ENCODE results near the gene PACRG. TPM values are rescaled to one million over a fixed set of nuclear protein-coding genes. Genes with fewer than 3 reads are reported as not detected.

PACRG gene
- total and polyA plus RNA-seq, 2 donors from 2014 or later: 7.4 to 20.0 TPM

DNA sequence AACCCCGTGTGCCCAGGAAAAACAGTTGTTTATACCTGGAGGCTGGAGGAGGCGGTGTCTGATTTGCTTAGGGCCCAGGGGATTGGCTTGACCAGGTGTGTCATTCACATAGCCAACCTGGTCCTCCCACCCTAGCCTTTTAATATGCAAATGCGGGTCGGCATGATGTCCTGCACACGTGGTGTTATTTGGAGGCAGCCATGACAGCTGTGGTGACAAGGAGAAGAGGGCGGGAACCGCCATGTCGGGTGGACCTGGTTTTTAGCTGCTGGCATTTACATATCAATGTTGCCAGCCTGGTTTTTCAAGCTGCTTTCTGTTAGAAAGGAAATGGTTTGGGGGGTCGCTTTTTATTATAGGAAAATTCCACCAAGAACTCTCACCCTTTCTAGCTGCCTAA, 395.3 kb downstream of the PACRG start:
- no peak for FAIRE-seq
- no peak for TF ChIP-seq CTCF (IDR thresholded peaks at IDR 0.05; ENCODE audit: borderline replicate concordance, extremely low read depth, insufficient read depth)

DNA sequence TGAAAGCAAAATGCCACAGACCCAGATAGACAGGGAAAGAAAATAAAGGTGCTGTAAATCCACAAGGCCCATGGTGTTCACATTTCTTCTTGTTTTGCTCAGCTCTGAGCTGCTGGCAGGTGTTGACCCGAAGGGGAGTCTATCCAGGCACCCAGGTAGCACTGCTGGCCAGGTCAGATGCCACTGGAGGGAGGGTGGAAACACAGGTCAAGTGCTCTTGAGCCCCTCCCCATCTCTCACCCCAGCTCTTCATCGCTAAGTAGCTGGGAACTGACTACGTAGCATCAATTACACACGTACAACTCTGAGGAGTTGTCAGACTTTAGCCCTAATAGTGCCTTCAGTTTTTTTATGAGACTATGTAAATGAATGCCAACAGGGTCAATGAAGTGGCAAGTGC, 399.0 kb downstream of the PACRG start:
- no peak for FAIRE-seq
- H3K4me3 ChIP-seq (ENCODE audit: low read length in 3 of 3): no peak overlapping the region
- no peaks in the 10 kb centered on the region for H3K9me3 ChIP-seq (ENCODE audit: control insufficient read depth in 2 of 3, insufficient read depth in 1 of 3, low read length in 3 of 3)
- H3K9ac ChIP-seq (ENCODE audit: low read length in 3 of 3): no peak overlapping the region
- H3K27me3 ChIP-seq (ENCODE audit: control insufficient read depth, insufficient read depth, low read length): no peaks in the 10 kb centered on the region
- no peak overlapping the region for H3K27ac ChIP-seq (ENCODE audit: low read depth in 2 of 2, low read length in 2 of 2)
- peak in 1 of 5 donors; percentile 4 for DNase-seq
- no peaks in the 10 kb centered on the region for H3K36me3 ChIP-seq (ENCODE audit: control insufficient read depth in 2 of 3, insufficient read depth in 3 of 3, low read length in 3 of 3)
- no peak for TF ChIP-seq CTCF (IDR thresholded peaks at IDR 0.05; ENCODE audit: borderline replicate concordance, extremely low read depth, insufficient read depth)
- intact Hi-C loops (cut with DNase I): no loop called here
- H3K4me1 ChIP-seq (ENCODE audit: control insufficient read depth in 2 of 3, insufficient read depth in 2 of 3, low read depth in 1 of 3, low read length in 3 of 3): no peaks in the 10 kb centered on the region

More for the DNA sequence above, 395.3 kb downstream of the PACRG start:
- no peak overlapping the region for H3K9ac ChIP-seq (ENCODE audit: low read length in 3 of 3)
- H3K27me3 ChIP-seq (ENCODE audit: control insufficient read depth, insufficient read depth, low read length): no peaks in the 10 kb centered on the region
- no peak overlapping the region for H3K27ac ChIP-seq (ENCODE audit: low read depth in 2 of 2, low read length in 2 of 2)
- DNase-seq: no peak
- intact Hi-C loops (cut with DNase I): no loop called here
- H3K36me3 ChIP-seq (ENCODE audit: control insufficient read depth in 2 of 3, insufficient read depth in 3 of 3, low read length in 3 of 3): no peaks in the 10 kb centered on the region
- H3K4me1 ChIP-seq (ENCODE audit: control insufficient read depth in 2 of 3, insufficient read depth in 2 of 3, low read depth in 1 of 3, low read length in 3 of 3): no peaks in the 10 kb centered on the region
- H3K9me3 ChIP-seq (ENCODE audit: control insufficient read depth in 2 of 3, insufficient read depth in 1 of 3, low read length in 3 of 3): no peaks in the 10 kb centered on the region
- H3K4me3 ChIP-seq (ENCODE audit: low read length in 3 of 3): no peak overlapping the region

DNA sequence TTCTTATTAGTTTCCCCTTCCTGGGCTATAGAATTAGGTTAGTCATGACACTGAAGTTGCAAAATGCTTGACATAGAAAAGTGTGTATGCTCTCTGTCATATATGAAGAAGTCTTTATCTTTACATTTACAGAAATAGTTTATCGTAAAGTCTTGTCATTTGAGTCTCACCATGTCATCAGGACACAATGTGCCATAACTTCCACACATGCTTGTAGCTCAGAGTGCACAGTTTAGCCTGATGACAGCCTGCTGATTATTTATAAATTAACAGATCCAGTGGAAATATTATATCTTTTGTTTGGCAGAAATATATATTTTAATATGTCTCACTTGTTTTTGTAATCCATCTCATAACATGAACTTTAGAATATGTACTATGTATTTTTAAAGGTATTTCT, 399.8 kb downstream of the PACRG start:
- Histone ChIP-seq H3K36me3 (ENCODE audit: control insufficient read depth in 2 of 3, insufficient read depth in 3 of 3, low read length in 3 of 3) (no peaks in the 10 kb centered on the region), H3K9me3 (ENCODE audit: control insufficient read depth in 2 of 3, insufficient read depth in 1 of 3, low read length in 3 of 3) (no peaks in the 10 kb centered on the region), H3K27me3 (ENCODE audit: control insufficient read depth, insufficient read depth, low read length) (no peaks in the 10 kb centered on the region), H3K4me3 (ENCODE audit: low read length in 3 of 3) (no peak overlapping the region), H3K4me1 (ENCODE audit: control insufficient read depth in 2 of 3, insufficient read depth in 2 of 3, low read depth in 1 of 3, low read length in 3 of 3) (no peaks in the 10 kb centered on the region), H3K27ac (ENCODE audit: low read depth in 2 of 2, low read length in 2 of 2) (no peak overlapping the region), H3K9ac (ENCODE audit: low read length in 3 of 3) (no peak overlapping the region)
- FAIRE-seq (no peak), DNase-seq (no peak)
- intact Hi-C loops (cut with DNase I): no loop called here
- no peak for TF ChIP-seq CTCF (IDR thresholded peaks at IDR 0.05; ENCODE audit: borderline replicate concordance, extremely low read depth, insufficient read depth)

GRCh38 chr6:163128324-163128723, 400.6 kb downstream of the PACRG start:
- no peak for TF ChIP-seq CTCF (IDR thresholded peaks at IDR 0.05; ENCODE audit: borderline replicate concordance, extremely low read depth, insufficient read depth)
- intact Hi-C loops (cut with DNase I): no loop called here
- H3K4me1 ChIP-seq (ENCODE audit: control insufficient read depth in 2 of 3, insufficient read depth in 2 of 3, low read depth in 1 of 3, low read length in 3 of 3): no peaks in the 10 kb centered on the region
- no peaks in the 10 kb centered on the region for H3K27me3 ChIP-seq (ENCODE audit: control insufficient read depth, insufficient read depth, low read length)
- H3K36me3 ChIP-seq (ENCODE audit: control insufficient read depth in 2 of 3, insufficient read depth in 3 of 3, low read length in 3 of 3): no peaks in the 10 kb centered on the region
- no peak overlapping the region for H3K4me3 ChIP-seq (ENCODE audit: low read length in 3 of 3)
- no peaks in the 10 kb centered on the region for H3K9me3 ChIP-seq (ENCODE audit: control insufficient read depth in 2 of 3, insufficient read depth in 1 of 3, low read length in 3 of 3)
- FAIRE-seq (no peak), DNase-seq (no peak)
- H3K9ac ChIP-seq (ENCODE audit: low read length in 3 of 3): no peak overlapping the region
- H3K27ac ChIP-seq (ENCODE audit: low read depth in 2 of 2, low read length in 2 of 2): no peak overlapping the region

Data from kidney (tissue), 14 donors.